Heart left ventricle (tissue), 16 donors: ENCODE measurements around the gene THSD1. TPM values are rescaled to one million over a fixed set of nuclear protein-coding genes. Genes with fewer than 3 reads are reported as not detected.

Experiments used
- ATAC-seq, 4 donors: fragments of 200-7000 bp; cut with Tn5 transposase; one replicate each; pipeline ENCODE4 v1.9.1; 2020 to 2022; ENCODE audit warnings: moderate library complexity in 4 of 4, mild to moderate bottlenecking in 3 of 4, moderate number of reproducible peaks in 1 of 4
- DNase-seq, 5 donors: peaks; one replicate each; pipeline ENCODE4 v3.0.0-alpha.2; 2020
- H3K27ac ChIP-seq, 12 donors: fragments of 200-600 bp; sonication (generic) in 4 of 12; one replicate each; pipeline versions ENCODE4 v1.5.0 to v1.8.0; 2016 to 2022; ENCODE audit warnings: mild to moderate bottlenecking in 2 of 12
- H3K27me3 ChIP-seq, 9 donors: fragments of 200-600 bp; sonication (generic) in 2 of 9; one replicate each; pipeline versions ENCODE4 v1.5.1 to v1.8.0; 2016 to 2022; ENCODE audit warnings: mild to moderate bottlenecking in 3 of 9
- H3K36me3 ChIP-seq, 9 donors: fragments of 200-600 bp; sonication (generic) in 2 of 9; one replicate each; pipeline versions ENCODE4 v1.5.0 to v1.8.0; 2018 to 2022; ENCODE audit warnings: mild to moderate bottlenecking in 2 of 9
- H3K4me1 ChIP-seq, 12 donors: fragments of 200-600 bp; sonication (generic) in 4 of 12; one replicate each; pipeline versions ENCODE4 v1.5.0 to v1.8.0; 2016 to 2022; ENCODE audit warnings: mild to moderate bottlenecking in 3 of 12
- H3K4me3 ChIP-seq, 12 donors: fragments of 200-600 bp; sonication (generic) in 4 of 12; one replicate each; pipeline versions ENCODE4 v1.5.0 to v1.8.0; 2017 to 2022; ENCODE audit warnings: mild to moderate bottlenecking in 9 of 12, moderate library complexity in 4 of 12
- H3K9me3 ChIP-seq, 12 donors: fragments of 200-600 bp; sonication (generic) in 4 of 12; one replicate each; pipeline versions ENCODE4 v1.5.0 to v1.8.0; 2016 to 2022; ENCODE audit warnings: mild to moderate bottlenecking in 1 of 12
- CTCF ChIP-seq, 12 donors: fragments of 200-600 bp; sonication (generic) in 4 of 12; IDR thresholded peaks; one replicate each; pipeline versions ENCODE4 v1.5.0 to v1.8.0; 2018 to 2022; ENCODE audit warnings: antibody characterized with exemption in 12 of 12, mild to moderate bottlenecking in 5 of 12
- POLR2A ChIP-seq, 2 donors: fragments of 450-650 bp; IDR thresholded peaks; one replicate each; pipeline ENCODE4 v1.6.1; 2017; ENCODE audit warnings: antibody characterized with exemption in 2 of 2, mild to moderate bottlenecking in 2 of 2, moderate library complexity in 2 of 2
- WGBS, 4 donors: extraction: QIAGEN DNeasy Blood & Tissue Kit in 2 of 4; methylation state at CpG; one replicate each; pipeline versions ENCODE4 v1.1.5 to v1.1.7; 2013 to 2018; 5-methylcytosine and 5-hydroxymethylcytosine counted together
- intact Hi-C, 10 donors: fragments of 100-400 bp; cut with DNase I; formaldehyde crosslinking; loops; one replicate each; pipeline versions ENCODE4 v1.11.1 to v1.14.2; 2022
- polyA plus RNA-seq, 2 donors: library from polyadenylated mRNA; stranded (reverse); fragments of 200-250 nt; gene quantifications; one replicate each; pipeline ENCODE4 v1.2.3, GENCODE V29; 2013
- total RNA-seq, 9 donors: library from RNA; depleted of rRNA in 2 of 9; stranded (reverse); fragments of >200 nt in 2 of 9; fragmentation: NEBNext Ultra II Directional in 3 of 9; extraction: Animal tissue kit (Norgen Biotek cat#: 25700) in 3 of 9; gene quantifications; one replicate each; pipeline versions ENCODE4 v1.1.0 to v1.2.4, GENCODE V29; 2016 to 2023
- donor health status: ischemic (EF 13 %, LVEDD 7.1; RV severe dilation, severe dysfunction).
- donor health status: healthy with polysubstance abuse.
- donor health status: DM: no; HTN: yes; CAD: no.
- donor health status: DM: no; HTN: no; CAD: no.
- donor health status: ischemic (EF 25% LVEDD 6.9; RV normal size, moderate dysfunction).
- donor health status: ischemic (EF 25% LVEDD 5.7; RV mildly dilated, moderate dysfunction).
- donor health status: healthy.
- donor health status: DM: yes; HTN: yes; CAD: no.
- donor health status: ischemic (EF 35%, LVEDD 5.7; RV mildly dilated, moderate dysfunction).
- donor health status: nonischemic (EF 11% LVEDD 7.7; RV severe dilation, severe dysfunction).
- donor health status: DM: yes; HTN: yes; CAD: no.
- donor health status: PGD.
- donor health status: ischemic (EF 29% LVEDD 5.4; RV normal size, mild dysfunction).
- donor health status: nonischemic (EF 23%, LVEDD 6.1; RV moderate dilation, normal function).

THSD1 gene
- total and polyA plus RNA-seq, 11 donors = 2.7 to 10.1 (median 6.4) TPM

GRCh38 chr13:52449331-52450011 lies 43.5 kb upstream of the THSD1 start:
- H3K27ac ChIP-seq = peak overlapping the region; percentile 94 to 100 (median 98)
- peaks cover 0 to 38% (median 20%) of the 10 kb centered on the region in 12 donors for H3K4me1 ChIP-seq
- peaks cover 0 to 19% (median 2%) of the 10 kb centered on the region in 9 donors for H3K36me3 ChIP-seq
- WGBS, 4 donors = 3 to 4% (median 3%) methylated on average over 10 of the region's 10 CpGs
- H3K4me3 ChIP-seq = peak overlapping the region; percentile 69 to 92 (median 82)
- DNase-seq (no peak), ATAC-seq (no peak)
- no peaks in the 10 kb centered on the region for H3K27me3 ChIP-seq
- TF ChIP-seq CTCF (IDR thresholded peaks at IDR 0.05) (no peak), POLR2A (IDR thresholded peaks at IDR 0.05) (no peak)
- no peaks in the 10 kb centered on the region for H3K9me3 ChIP-seq
- intact Hi-C loops = loop anchor here (1.0 to 10.0 kb wide), 19 partner anchors 42 to 447 kb away; partner anchors contain the start of genes SUGT1 (in 4 of the 10), THSD1 (in 4 of the 10), NEK3 (in 2 of the 10) and ALG11 (in 1 of the 10)

GRCh38 chr13:52447815-52448552 lies 42.0 kb upstream of the THSD1 start:
- 72 to 83% (median 78%) methylated on average over 5 of the region's 5 CpGs for WGBS, 4 donors
- H3K27ac ChIP-seq = peak overlapping the region in 3 of 12 donors; percentile 95 to 99 (median 98)
- no peaks in the 10 kb centered on the region for H3K9me3 ChIP-seq
- DNase-seq (no peak), ATAC-seq (no peak)
- peaks cover 0 to 25% (median 2%) of the 10 kb centered on the region in 9 donors for H3K36me3 ChIP-seq
- H3K4me1 ChIP-seq = peaks cover 0 to 35% (median 19%) of the 10 kb centered on the region in 12 donors
- TF ChIP-seq POLR2A (IDR thresholded peaks at IDR 0.05) (no peak), CTCF (IDR thresholded peaks at IDR 0.05) (no peak)
- intact Hi-C loops = loop anchor here in 5 of 10 donors (2.0 to 10.0 kb wide), 4 partner anchors 19 to 256 kb away; partner anchors contain the start of gene THSD1 (in 2 of the 5)
- peak overlapping the region in 5 of 12 donors; percentile 69 to 89 (median 83) for H3K4me3 ChIP-seq
- H3K27me3 ChIP-seq = no peaks in the 10 kb centered on the region

- 73 to 83% (median 81%) methylated on average over 2 of the region's 2 CpGs for WGBS, 4 donors
- TF ChIP-seq CTCF (IDR thresholded peaks at IDR 0.05) (no peak), POLR2A (IDR thresholded peaks at IDR 0.05) (no peak)
- H3K27me3 ChIP-seq = no peaks in the 10 kb centered on the region
- intact Hi-C loops = loop anchor here in 5 of 10 donors (2.0 to 10.0 kb wide), 4 partner anchors 19 to 255 kb away; partner anchors contain the start of gene THSD1 (in 2 of the 5)
- no peak overlapping the region for H3K27ac ChIP-seq
- no peaks in the 10 kb centered on the region for H3K9me3 ChIP-seq
- H3K4me1 ChIP-seq = peaks cover 0 to 35% (median 19%) of the 10 kb centered on the region in 12 donors
- ATAC-seq (no peak), DNase-seq (no peak)
- no peak overlapping the region for H3K4me3 ChIP-seq
- peaks cover 0 to 30% (median 2%) of the 10 kb centered on the region in 9 donors for H3K36me3 ChIP-seq
These were observed 41.4 kb upstream of the THSD1 start for GRCh38 chr13:52447354-52447753.

- Histone ChIP-seq H3K27me3 (no peaks in the 10 kb centered on the region), H3K4me3 (no peak overlapping the region), H3K36me3 (peaks cover 0 to 41% (median 12%) of the 10 kb centered on the region in 9 donors), H3K4me1 (peaks cover 0 to 35% (median 19%) of the 10 kb centered on the region in 12 donors), H3K9me3 (no peaks in the 10 kb centered on the region), H3K27ac (no peak overlapping the region)
- TF ChIP-seq POLR2A (IDR thresholded peaks at IDR 0.05) (no peak), CTCF (IDR thresholded peaks at IDR 0.05) (no peak)
- intact Hi-C loops = loop anchor here in 5 of 10 donors (2.0 to 10.0 kb wide), 4 partner anchors 17 to 254 kb away; partner anchors contain the start of gene THSD1 (in 2 of the 5)
- ATAC-seq (no peak), DNase-seq (no peak)
- WGBS, 4 donors = 88 to 98% (median 92%) methylated on average over 1 of the region's 1 CpG
These were observed 40.3 kb upstream of the THSD1 start for GRCh38 chr13:52446265-52446664.
